SK-N-SH treated with all-trans-retinoic acid at 6 μM for 48 hours (cell line): ENCODE results near the gene CDC42BPG.

Experiments used
- ATAC-seq: fragments of 200-7000 bp; cut with Tn5 transposase; 3 replicates; pipeline ENCODE4 v1.9.1; 2020; ENCODE audit warnings: mild to moderate bottlenecking, moderate library complexity
- ARNTL ChIP-seq: fragments of 450-650 bp; formaldehyde crosslinking; IDR thresholded peaks from 2 replicates; pipeline ENCODE4 v1.5.0; 2020; ENCODE audit warnings: low read depth, mild to moderate bottlenecking, moderate library complexity, borderline replicate concordance
- BACH2 ChIP-seq: fragments of 250-450 bp; sonication (Bioruptor Pico); IDR thresholded peaks from 2 replicates; pipeline ENCODE4 v1.9.0; 2021; ENCODE audit warnings: mild to moderate bottlenecking, borderline replicate concordance
- CREB5 ChIP-seq: fragments of 250-450 bp; sonication (Bioruptor Pico); IDR thresholded peaks from 2 replicates; pipeline ENCODE4 v1.5.1; 2020; ENCODE audit warnings: low read depth, mild to moderate bottlenecking, moderate library complexity
- CSDC2 ChIP-seq: fragments of 250-450 bp; sonication (Bioruptor Pico); IDR thresholded peaks from 2 replicates; pipeline ENCODE4 v1.5.0; 2020; ENCODE audit warnings: mild to moderate bottlenecking, moderate library complexity
- CSRNP3 ChIP-seq: fragments of 250-450 bp; sonication (Bioruptor Pico); IDR thresholded peaks from 2 replicates; pipeline ENCODE4 v1.5.1; 2021; ENCODE audit warnings: mild to moderate bottlenecking, moderate library complexity
- ESRRG ChIP-seq: fragments of 250-450 bp; sonication (Bioruptor Pico); IDR thresholded peaks from 2 replicates; pipeline ENCODE4 v1.6.1; 2021; ENCODE audit warnings: mild to moderate bottlenecking
- GLIS3 ChIP-seq: fragments of 250-450 bp; sonication (Bioruptor Pico); IDR thresholded peaks from 2 replicates; pipeline ENCODE4 v1.5.0; 2020; ENCODE audit warnings: mild to moderate bottlenecking, moderate library complexity
- ISL1 ChIP-seq: fragments of 250-450 bp; sonication (Bioruptor Pico); IDR thresholded peaks from 2 replicates; pipeline ENCODE4 v2.1.2; 2022; ENCODE audit warnings: mild to moderate bottlenecking, moderate library complexity
- OSR1 ChIP-seq: fragments of 250-450 bp; sonication (Bioruptor Pico); IDR thresholded peaks from 2 replicates; pipeline ENCODE4 v1.8.0; 2022; ENCODE audit warnings: moderate library complexity, mild to moderate bottlenecking, inconsistent platforms
- PATZ1 ChIP-seq: fragments of 250-450 bp; sonication (Bioruptor Pico); IDR thresholded peaks from 2 replicates; pipeline ENCODE4 v1.8.0; 2020; ENCODE audit warnings: mild to moderate bottlenecking, moderate library complexity, borderline replicate concordance
- POU6F1 ChIP-seq: fragments of 250-450 bp; sonication (Bioruptor Pico); IDR thresholded peaks from 2 replicates; pipeline ENCODE4 v1.8.0; 2021; ENCODE audit warnings: low read depth, mild to moderate bottlenecking, moderate library complexity, borderline replicate concordance
- PPARA ChIP-seq: fragments of 250-450 bp; sonication (Bioruptor Pico); IDR thresholded peaks from 2 replicates; pipeline ENCODE4 v1.5.0; 2020; ENCODE audit warnings: mild to moderate bottlenecking, borderline replicate concordance
- TCF4 ChIP-seq: fragments of 250-450 bp; sonication (Bioruptor Pico); IDR thresholded peaks from 2 replicates; pipeline ENCODE4 v1.8.0; 2021; ENCODE audit warnings: mild to moderate bottlenecking, moderate library complexity, borderline replicate concordance
- TOX ChIP-seq: fragments of 250-450 bp; sonication (Bioruptor Pico); IDR thresholded peaks from 2 replicates; pipeline ENCODE4 v1.8.0; 2021; ENCODE audit warnings: mild to moderate bottlenecking, moderate library complexity, borderline replicate concordance
- TSHZ2 ChIP-seq: fragments of 250-450 bp; sonication (Bioruptor Pico); IDR thresholded peaks from 2 replicates; pipeline ENCODE4 v1.5.0; 2020; ENCODE audit warnings: mild to moderate bottlenecking, moderate library complexity
- ZC3H10 ChIP-seq: fragments of 250-450 bp; sonication (Bioruptor Pico); IDR thresholded peaks from 2 replicates; pipeline ENCODE4 v1.5.1; 2021; ENCODE audit warnings: mild to moderate bottlenecking, moderate library complexity
- ZFP3 ChIP-seq: fragments of 250-450 bp; sonication (Bioruptor Pico); IDR thresholded peaks from 2 replicates; pipeline ENCODE4 v1.5.0; 2020; ENCODE audit warnings: mild to moderate bottlenecking, moderate library complexity
- ZFP30 ChIP-seq: fragments of 450-650 bp; formaldehyde crosslinking; IDR thresholded peaks from 2 replicates; pipeline ENCODE4 v1.5.0; 2022; ENCODE audit warnings: mild to moderate bottlenecking, moderate library complexity
- ZNF565 ChIP-seq: fragments of 450-650 bp; formaldehyde crosslinking; conservative IDR thresholded peaks from 2 replicates; pipeline ENCODE4 v1.5.0; 2020; ENCODE audit warnings: low read depth, mild to moderate bottlenecking, moderate library complexity
- ZNF70 ChIP-seq: fragments of 450-650 bp; formaldehyde crosslinking; IDR thresholded peaks from 2 replicates; pipeline ENCODE4 v1.5.0; 2020; ENCODE audit warnings: mild to moderate bottlenecking, moderate library complexity
- ZNF8 ChIP-seq: fragments of 450-650 bp; formaldehyde crosslinking; IDR thresholded peaks from 2 replicates; pipeline ENCODE4 v1.5.0; 2020; ENCODE audit warnings: mild to moderate bottlenecking, moderate library complexity

CDC42BPG gene

GRCh38 chr11:64862987-64863390 lies 18.5 kb upstream of the CDC42BPG start:
- no peak for ATAC-seq
- TF ChIP-seq OSR1 (CRISPR knock-in tag) (no peak), ESRRG (CRISPR knock-in tag) (no peak), ZNF565 (CRISPR knock-in tag) (no peak)
- TF ChIP-seq, all 23 proteins: peak for 0

GRCh38 chr11:64861227-64861975 lies 16.9 kb upstream of the CDC42BPG start:
- no peak for TF ChIP-seq ZNF8 (CRISPR knock-in tag)
- TF ChIP-seq ARNTL (CRISPR knock-in tag), result no peak
- TF ChIP-seq ZNF70 (CRISPR knock-in tag), result no peak
- TF ChIP-seq ZNF565 (CRISPR knock-in tag), result no peak
- TF ChIP-seq, all 23 proteins: peak for 0
- no peak for ATAC-seq

- ATAC-seq, result no peak
- TF ChIP-seq PATZ1 (CRISPR knock-in tag) (no peak), ESRRG (CRISPR knock-in tag) (no peak), ARNTL (CRISPR knock-in tag) (no peak), ISL1 (CRISPR knock-in tag) (no peak)
- TF ChIP-seq, all 23 proteins: peak for 0
Observed at GRCh38 chr11:64859542-64860414, 15.3 kb upstream of the CDC42BPG start.

GRCh38 chr11:64858467-64859263 lies 14.2 kb upstream of the CDC42BPG start:
- TF ChIP-seq TCF4 (CRISPR knock-in tag), result no peak
- no peak for TF ChIP-seq PPARA
- no peak for TF ChIP-seq TSHZ2 (CRISPR knock-in tag)
- no peak for TF ChIP-seq ZFP30
- no peak for TF ChIP-seq CSRNP3 (CRISPR knock-in tag)
- TF ChIP-seq ZNF70 (CRISPR knock-in tag), result no peak
- TF ChIP-seq ZFP3 (CRISPR knock-in tag), result no peak
- no peak for TF ChIP-seq ZNF8 (CRISPR knock-in tag)
- TF ChIP-seq ZC3H10 (CRISPR knock-in tag), result no peak
- no peak for TF ChIP-seq POU6F1 (CRISPR knock-in tag)
- TF ChIP-seq ESRRG (CRISPR knock-in tag), result no peak
- no peak for TF ChIP-seq GLIS3 (CRISPR knock-in tag)
- no peak for TF ChIP-seq CSDC2 (CRISPR knock-in tag)
- TF ChIP-seq CREB5 (CRISPR knock-in tag), result no peak
- TF ChIP-seq BACH2, result no peak
- no peak for TF ChIP-seq ARNTL (CRISPR knock-in tag)
- no peak for TF ChIP-seq TOX (CRISPR knock-in tag)
- no peak for ATAC-seq
